ENCODE results near the gene CCN6.

- TF ChIP-seq CTCF (IDR thresholded peaks at IDR 0.05) (no peak), POLR2A (IDR thresholded peaks at IDR 0.05) (no peak)
These were observed 15.6 kb upstream of the CCN6 start for GRCh38 chr6:112038268-112038667.

All from right lobe of liver (tissue), 4 donors.